C4-2B (cell line): ENCODE results near the gene ERGIC2.

Experiments
- ZFX ChIP-seq: fragments of 450-650 bp; IDR thresholded peaks from 2 replicates; pipeline ENCODE4 v1.6.1; 2017
- TF ChIP-seq, protein P1 (sequence below): fragments of 450-650 bp; conservative IDR thresholded peaks from 2 replicates; pipeline ENCODE4 v1.5.1; 2017; ENCODE audit warnings: mild to moderate bottlenecking

DNA sequence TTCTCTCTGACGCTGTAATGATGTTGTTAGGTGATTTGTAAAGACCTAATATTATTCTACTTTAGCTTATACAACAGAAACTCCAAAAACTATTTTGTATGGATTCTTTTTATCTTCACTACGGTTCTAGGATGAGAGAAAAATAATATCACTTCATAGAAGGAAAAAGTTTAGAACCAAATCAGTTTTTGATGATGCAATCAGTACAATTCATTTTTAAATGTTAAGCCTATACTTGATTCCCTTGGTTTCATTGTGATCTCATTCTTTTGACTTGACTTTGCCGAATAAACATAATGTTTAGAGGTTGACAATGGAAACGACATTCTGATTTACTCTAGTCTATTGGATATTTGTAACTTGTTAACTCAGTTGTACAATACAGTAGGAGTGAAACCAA is 24.6 kb upstream of the ERGIC2 start:
- TF ChIP-seq, protein P1, sequence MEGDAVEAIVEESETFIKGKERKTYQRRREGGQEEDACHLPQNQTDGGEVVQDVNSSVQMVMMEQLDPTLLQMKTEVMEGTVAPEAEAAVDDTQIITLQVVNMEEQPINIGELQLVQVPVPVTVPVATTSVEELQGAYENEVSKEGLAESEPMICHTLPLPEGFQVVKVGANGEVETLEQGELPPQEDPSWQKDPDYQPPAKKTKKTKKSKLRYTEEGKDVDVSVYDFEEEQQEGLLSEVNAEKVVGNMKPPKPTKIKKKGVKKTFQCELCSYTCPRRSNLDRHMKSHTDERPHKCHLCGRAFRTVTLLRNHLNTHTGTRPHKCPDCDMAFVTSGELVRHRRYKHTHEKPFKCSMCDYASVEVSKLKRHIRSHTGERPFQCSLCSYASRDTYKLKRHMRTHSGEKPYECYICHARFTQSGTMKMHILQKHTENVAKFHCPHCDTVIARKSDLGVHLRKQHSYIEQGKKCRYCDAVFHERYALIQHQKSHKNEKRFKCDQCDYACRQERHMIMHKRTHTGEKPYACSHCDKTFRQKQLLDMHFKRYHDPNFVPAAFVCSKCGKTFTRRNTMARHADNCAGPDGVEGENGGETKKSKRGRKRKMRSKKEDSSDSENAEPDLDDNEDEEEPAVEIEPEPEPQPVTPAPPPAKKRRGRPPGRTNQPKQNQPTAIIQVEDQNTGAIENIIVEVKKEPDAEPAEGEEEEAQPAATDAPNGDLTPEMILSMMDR: no peak
- no peak for TF ChIP-seq ZFX
